AG09319 (cell line): Measurements from ENCODE around the gene GTF3C6.

Experiments used
- DNase-seq: peaks from one replicate; pipeline ENCODE4 v3.0.0-alpha.2; 2010; ENCODE audit warnings: low read depth; ENCODE audit errors: extremely low read depth
- CTCF ChIP-seq: IDR thresholded peaks from 2 replicates; pipeline ENCODE4 v1.5.1; 2011; ENCODE audit warnings: low read depth, mild to moderate bottlenecking, inconsistent platforms, low read length, moderate library complexity

GTF3C6 gene

GRCh38 chr6:110980648-110981047, 22.1 kb downstream of the GTF3C6 start:
- DNase-seq = no peak
- no peak for TF ChIP-seq CTCF

- TF ChIP-seq CTCF = no peak
- no peak for DNase-seq
Observed at GRCh38 chr6:110981202-110981600, 22.7 kb downstream of the GTF3C6 start.

GRCh38 chr6:110990840-110991576, 32.5 kb downstream of the GTF3C6 start:
- TF ChIP-seq CTCF = no peak; the same call in 1 of the 2 replicates

GRCh38 chr6:110996691-110997090, 38.2 kb downstream of the GTF3C6 start:
- TF ChIP-seq CTCF = no peak

More at GRCh38 chr6:110990840-110991576, 32.5 kb downstream of the GTF3C6 start:
- no peak for DNase-seq

GRCh38 chr6:110999634-111000270, 41.2 kb downstream of the GTF3C6 start:
- TF ChIP-seq CTCF = peak; percentile 32
- no peak for DNase-seq

More at GRCh38 chr6:110996691-110997090, 38.2 kb downstream of the GTF3C6 start:
- DNase-seq = no peak

- no peak for DNase-seq
- no peak for TF ChIP-seq CTCF
Observed at GRCh38 chr6:111002350-111002749, 43.8 kb downstream of the GTF3C6 start.
